Loucy (cell line): ENCODE results near the gene PAPPA2.

Experiments used
- H2AFZ ChIP-seq: fragments of 200-600 bp; sonication (generic); 2 replicates; pipeline ENCODE4 v1.6.0; 2016; ENCODE audit warnings: antibody characterized with exemption, mild to moderate bottlenecking, low read length, moderate library complexity
- H3F3A ChIP-seq: fragments of 200-600 bp; 2 replicates; pipeline ENCODE4 v1.6.0; 2016; ENCODE audit warnings: antibody characterized with exemption, low read depth, mild to moderate bottlenecking
- H3K27me3 ChIP-seq: fragments of 200-600 bp; sonication (generic); 2 replicates; pipeline ENCODE4 v1.6.1; 2014; ENCODE audit warnings: low read length, mild to moderate bottlenecking; ENCODE audit not compliant: insufficient read depth, poor library complexity, severe bottlenecking
- H3K36me3 ChIP-seq: fragments of 200-600 bp; sonication (generic); 2 replicates; pipeline ENCODE4 v1.6.1; 2016; ENCODE audit warnings: low read length; ENCODE audit not compliant: insufficient read depth
- H3K4me1 ChIP-seq: fragments of 200-600 bp; sonication (generic); 2 replicates; pipeline ENCODE4 v1.5.1; 2014; ENCODE audit warnings: low read length, mild to moderate bottlenecking; ENCODE audit not compliant: insufficient read depth, poor library complexity, severe bottlenecking
- H3K4me2 ChIP-seq: fragments of 200-600 bp; sonication (generic); 2 replicates; pipeline ENCODE4 v1.6.0; 2014; ENCODE audit warnings: antibody characterized with exemption, low read length, low read depth, mild to moderate bottlenecking; ENCODE audit not compliant: poor library complexity, severe bottlenecking
- H3K4me3 ChIP-seq: fragments of 200-600 bp; sonication (generic); 2 replicates; pipeline ENCODE4 v1.5.1; 2014; ENCODE audit warnings: low read length, mild to moderate bottlenecking, mixed read lengths; ENCODE audit not compliant: poor library complexity, severe bottlenecking
- H3K79me2 ChIP-seq: fragments of 200-600 bp; sonication (generic); 2 replicates; pipeline ENCODE4 v1.6.1; 2014; ENCODE audit warnings: low read length; ENCODE audit not compliant: insufficient read depth
- H3K9ac ChIP-seq: fragments of 200-600 bp; sonication (generic); 2 replicates; pipeline ENCODE4 v1.6.0; 2014; ENCODE audit warnings: mild to moderate bottlenecking, low read depth, low read length, moderate library complexity; ENCODE audit not compliant: poor library complexity, severe bottlenecking
- H3K9me2 ChIP-seq: fragments of 200-600 bp; sonication (generic); replicated peaks from 2 replicates; pipeline ENCODE4 v1.6.1; 2016; ENCODE audit warnings: low read depth, low read length, mixed read lengths
- H3K9me3 ChIP-seq: fragments of 200-600 bp; sonication (generic); 2 replicates; pipeline ENCODE4 v1.6.1; 2014; ENCODE audit warnings: mild to moderate bottlenecking, antibody characterized with exemption, low read length, low read depth; ENCODE audit not compliant: insufficient read depth
- H4K20me1 ChIP-seq: fragments of 200-600 bp; sonication (generic); 2 replicates; pipeline ENCODE4 v1.6.0; 2014; ENCODE audit warnings: antibody characterized with exemption, low read length, mild to moderate bottlenecking; ENCODE audit not compliant: insufficient read depth, poor library complexity, severe bottlenecking
- CTCF ChIP-seq: fragments of 200-600 bp; sonication (generic); conservative IDR thresholded peaks from 2 replicates; pipeline ENCODE4 v1.5.1; 2014; ENCODE audit warnings: mild to moderate bottlenecking, antibody characterized with exemption, low read length
- EZH2phosphoT487 ChIP-seq: fragments of 200-600 bp; IDR thresholded peaks from 2 replicates; pipeline ENCODE4 v1.6.1; 2018; ENCODE audit warnings: antibody characterized with exemption, mild to moderate bottlenecking, moderate library complexity, borderline replicate concordance

Gene PAPPA2

DNA sequence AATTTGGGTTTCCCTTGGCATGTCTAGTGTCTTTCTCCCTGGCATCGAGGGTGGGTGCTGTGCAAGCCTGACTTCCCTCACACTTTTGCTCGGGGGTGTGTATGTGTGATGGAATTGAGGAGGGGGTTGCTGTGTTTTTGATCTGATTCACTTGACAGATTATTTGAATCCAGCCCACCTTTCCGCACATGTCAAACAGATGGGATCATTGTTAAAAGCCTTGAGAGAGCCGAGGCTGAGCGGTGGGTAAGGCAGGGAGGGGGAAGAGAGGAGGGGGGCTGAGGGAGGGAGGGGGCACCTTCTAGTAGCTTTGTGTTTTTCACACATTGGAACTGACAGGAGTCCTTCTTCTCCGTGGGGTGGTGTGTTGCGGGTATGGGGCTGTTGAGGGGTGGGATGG, 90.0 kb downstream of the PAPPA2 start:
- Histone ChIP-seq H3K79me2 (no peaks in the 10 kb centered on the region), H3K9me2 (no peaks in the 10 kb centered on the region), H3K9ac (no peak overlapping the region), H4K20me1 (no peaks in the 10 kb centered on the region), H3K36me3 (no peaks in the 10 kb centered on the region), H2AFZ (no peak overlapping the region), H3K9me3 (no peaks in the 10 kb centered on the region), H3K4me1 (no peaks in the 10 kb centered on the region), H3K27me3 (no peaks in the 10 kb centered on the region), H3F3A (no peaks in the 10 kb centered on the region), H3K4me3 (no peak overlapping the region), H3K4me2 (no peak overlapping the region)
- TF ChIP-seq EZH2phosphoT487, result no peak
- TF ChIP-seq CTCF, result no peak

- Histone ChIP-seq H3K4me2 (no peak overlapping the region), H3K9ac (no peak overlapping the region), H3K36me3 (no peaks in the 10 kb centered on the region), H3F3A (no peaks in the 10 kb centered on the region), H3K4me1 (no peaks in the 10 kb centered on the region), H3K4me3 (no peak overlapping the region), H2AFZ (no peak overlapping the region), H3K27me3 (no peaks in the 10 kb centered on the region), H4K20me1 (no peaks in the 10 kb centered on the region), H3K9me3 (no peaks in the 10 kb centered on the region), H3K9me2 (no peaks in the 10 kb centered on the region), H3K79me2 (no peaks in the 10 kb centered on the region)
- TF ChIP-seq EZH2phosphoT487 (no peak), CTCF (no peak)
Observed at GRCh38 chr1:176556288-176556687, 93.3 kb downstream of the PAPPA2 start.

DNA sequence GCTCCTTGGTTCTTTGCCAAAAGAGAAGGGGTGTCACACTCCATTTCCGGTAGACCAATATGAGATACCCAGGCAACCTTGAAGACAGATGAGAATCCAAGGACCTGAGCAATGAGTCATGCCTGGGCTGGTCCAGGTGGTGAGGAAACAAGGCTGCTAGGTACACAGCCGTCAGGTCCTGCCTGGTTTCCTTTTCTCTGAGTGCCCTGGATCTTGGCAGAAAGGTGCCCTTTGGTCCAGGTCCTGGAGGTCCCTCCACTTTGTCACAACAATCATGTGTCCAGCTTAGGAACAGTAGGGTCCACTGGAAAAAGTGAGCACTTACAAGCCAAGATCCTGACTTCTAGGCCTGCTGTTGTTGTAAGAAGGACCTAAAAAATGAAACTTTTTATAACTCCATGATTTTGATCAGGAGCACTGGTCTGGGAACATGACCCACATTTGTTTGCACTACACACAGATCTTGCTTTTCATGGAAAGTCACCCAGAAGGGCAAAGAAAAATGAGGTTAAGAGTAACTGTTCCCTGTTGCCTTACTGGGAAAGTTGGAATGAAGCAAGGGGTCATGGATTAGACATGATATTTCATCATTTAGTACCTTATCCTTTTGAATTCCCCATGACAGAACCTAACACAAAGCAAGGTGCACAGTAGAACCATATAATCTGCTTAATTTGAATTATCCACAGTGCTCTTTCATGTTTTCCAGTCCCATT, 94.7 kb downstream of the PAPPA2 start:
- no peaks in the 10 kb centered on the region for H3F3A ChIP-seq
- H3K4me3 ChIP-seq, result no peak overlapping the region
- H3K9me2 ChIP-seq, result no peaks in the 10 kb centered on the region
- H3K27me3 ChIP-seq, result no peaks in the 10 kb centered on the region
- H3K9me3 ChIP-seq, result no peaks in the 10 kb centered on the region
- no peaks in the 10 kb centered on the region for H3K4me1 ChIP-seq
- no peak overlapping the region for H3K9ac ChIP-seq
- H2AFZ ChIP-seq, result no peak overlapping the region
- H3K79me2 ChIP-seq, result no peaks in the 10 kb centered on the region
- TF ChIP-seq CTCF (no peak), EZH2phosphoT487 (no peak)
- no peaks in the 10 kb centered on the region for H3K36me3 ChIP-seq
- no peak overlapping the region for H3K4me2 ChIP-seq
- H4K20me1 ChIP-seq, result no peaks in the 10 kb centered on the region
